DMS 273 treated with DMSO at 0.1 percent for 48 hours (cell line): ENCODE results near the gene RSPO3.
"Not testable (repeated sequence)": the region's sequence is repeated elsewhere in the genome, so short reads cannot be mapped to it uniquely, and the experiment has no call there.

Experiments used
- DNase-seq: peaks from one replicate; lab custom pipeline; 2025; lab: John Stamatoyannopoulos, UW

Gene RSPO3

GRCh38 chr6:127205036-127205435 lies 86.6 kb downstream of the RSPO3 start:
- no peak for DNase-seq

DNA sequence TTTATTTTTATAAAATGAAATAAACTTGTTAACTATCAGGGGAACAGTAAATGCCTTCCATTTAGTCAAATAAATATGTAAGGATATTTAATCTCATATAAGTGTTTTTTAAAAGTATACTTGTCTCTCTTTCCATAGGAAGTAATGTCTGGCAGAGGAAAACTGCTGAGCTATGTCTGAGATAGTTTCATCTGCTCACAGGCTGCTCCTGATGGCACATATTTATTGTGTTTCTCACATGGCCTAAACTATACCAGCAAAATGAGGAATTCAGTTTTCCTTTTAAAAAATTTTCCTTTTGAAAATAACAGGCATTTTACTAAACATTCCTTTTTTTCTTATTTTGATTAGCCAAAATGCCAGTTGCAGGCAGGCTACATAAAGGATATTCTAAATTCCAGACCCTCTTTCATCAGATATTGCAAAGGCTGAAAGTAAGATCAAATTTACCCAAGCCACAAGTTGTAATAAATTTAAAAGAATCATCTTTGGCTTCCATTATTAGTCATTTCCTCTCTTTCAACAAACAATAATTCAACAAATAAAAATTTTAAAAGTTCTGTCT lies 88.1 kb downstream of the RSPO3 start:
- DNase-seq = no peak

DNA sequence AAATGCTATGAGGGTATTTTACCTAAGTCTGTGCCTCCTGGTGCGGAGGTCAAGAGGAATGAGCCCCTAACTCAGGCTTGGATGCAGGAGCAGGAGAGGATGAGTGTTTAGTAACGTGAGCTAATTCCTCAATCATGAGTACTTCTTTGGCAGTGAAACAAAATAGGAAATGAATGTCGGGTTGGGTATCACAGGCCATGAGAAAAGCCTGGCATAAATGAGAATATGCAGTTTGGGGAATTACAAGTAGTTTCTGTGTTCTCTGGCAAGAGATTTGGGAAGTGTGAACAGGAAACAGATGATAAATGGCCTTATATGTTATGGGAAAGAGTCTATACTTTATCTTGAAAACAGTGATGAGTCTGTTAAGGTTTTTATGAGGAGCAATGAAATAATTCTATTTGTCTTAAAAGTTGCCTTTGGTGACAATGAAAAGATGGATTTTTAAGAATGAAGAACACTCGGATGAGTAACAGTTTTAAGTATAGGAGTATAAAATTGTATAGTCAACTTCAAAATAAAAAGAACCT lies 89.2 kb downstream of the RSPO3 start:
- no peak for DNase-seq

DNA sequence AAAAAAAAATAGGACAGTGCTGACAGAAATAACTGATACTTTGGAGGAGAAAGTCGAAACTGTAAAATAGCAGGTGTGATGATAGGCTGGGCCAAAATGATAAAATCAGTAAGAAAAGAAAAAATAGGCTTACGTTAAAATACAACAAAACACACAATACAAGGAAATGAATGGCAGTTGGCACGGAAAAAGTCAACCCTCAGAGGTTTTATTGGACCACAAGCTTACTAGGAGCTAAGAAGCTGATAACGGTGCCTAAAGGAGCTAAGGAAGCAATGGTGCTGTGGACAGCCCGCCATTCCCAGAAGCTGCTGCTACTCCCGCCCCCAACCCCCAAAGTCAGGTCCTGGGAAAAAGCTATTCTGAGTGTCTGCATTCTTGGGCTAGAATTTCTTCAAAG lies 92.3 kb downstream of the RSPO3 start:
- no peak for DNase-seq

- no peak for DNase-seq
These were observed 93.9 kb downstream of the RSPO3 start for GRCh38 chr6:127212376-127212775.

DNA sequence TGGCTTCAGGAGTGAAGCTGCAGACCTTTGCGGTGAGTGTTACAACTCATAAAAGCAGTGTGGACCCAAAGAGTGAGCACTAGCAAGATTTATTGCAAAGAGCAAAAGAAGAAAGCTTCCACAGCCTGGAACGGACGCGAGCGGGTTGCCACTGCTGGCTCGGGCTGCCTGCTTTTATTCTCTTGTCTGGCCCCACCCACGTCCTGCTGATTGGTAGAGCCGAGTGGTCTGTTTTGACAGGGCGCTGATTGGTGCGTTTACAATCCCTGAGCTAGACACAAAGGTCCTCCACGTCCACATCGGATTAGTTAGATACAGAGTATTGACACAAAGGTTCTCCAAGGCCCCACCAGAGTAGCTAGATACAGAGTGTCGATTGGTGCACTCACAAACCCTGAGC lies 95.6 kb downstream of the RSPO3 start:
- DNase-seq = not testable (repeated sequence)

DNA sequence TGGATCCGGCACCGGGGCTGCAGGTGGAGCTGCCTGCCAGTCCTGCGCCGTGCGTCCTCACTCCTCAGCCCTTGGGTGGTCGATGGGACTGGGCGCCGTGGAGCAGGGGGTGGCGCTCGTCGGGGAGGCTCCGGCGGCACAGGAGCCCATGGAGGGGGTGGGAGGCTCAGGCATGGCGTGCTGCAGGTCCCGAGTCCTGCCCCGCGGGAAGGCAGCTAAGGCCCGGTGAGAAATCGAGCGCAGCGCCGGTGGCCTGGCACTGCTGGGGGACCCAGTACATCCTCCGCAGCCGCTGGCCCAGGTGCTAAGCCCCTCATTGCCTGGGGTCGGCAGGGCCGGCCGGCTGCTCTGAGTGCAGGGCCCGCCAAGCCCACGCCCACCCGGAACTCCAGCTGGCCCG lies 96.1 kb downstream of the RSPO3 start:
- DNase-seq = not testable (repeated sequence)

DNA sequence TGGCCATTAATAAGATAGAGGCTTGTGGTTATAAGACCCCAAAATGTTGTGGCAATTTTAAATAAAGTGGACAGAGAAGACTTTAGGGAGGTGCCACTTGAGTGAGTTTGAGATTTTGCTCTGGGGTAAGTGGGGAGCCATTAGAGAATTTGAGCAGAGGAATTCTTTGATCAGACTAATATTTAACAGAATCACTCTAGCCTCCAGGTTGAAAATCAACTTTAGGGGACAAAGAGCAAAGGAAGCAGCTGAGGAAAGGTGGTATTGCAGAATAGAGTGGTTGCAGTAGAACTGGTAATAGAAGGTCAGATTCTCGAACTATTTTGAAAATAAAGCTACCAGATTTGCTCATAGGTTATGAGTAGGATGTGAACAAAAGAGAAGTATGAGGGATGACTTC lies 97.5 kb downstream of the RSPO3 start:
- no peak for DNase-seq

DNA sequence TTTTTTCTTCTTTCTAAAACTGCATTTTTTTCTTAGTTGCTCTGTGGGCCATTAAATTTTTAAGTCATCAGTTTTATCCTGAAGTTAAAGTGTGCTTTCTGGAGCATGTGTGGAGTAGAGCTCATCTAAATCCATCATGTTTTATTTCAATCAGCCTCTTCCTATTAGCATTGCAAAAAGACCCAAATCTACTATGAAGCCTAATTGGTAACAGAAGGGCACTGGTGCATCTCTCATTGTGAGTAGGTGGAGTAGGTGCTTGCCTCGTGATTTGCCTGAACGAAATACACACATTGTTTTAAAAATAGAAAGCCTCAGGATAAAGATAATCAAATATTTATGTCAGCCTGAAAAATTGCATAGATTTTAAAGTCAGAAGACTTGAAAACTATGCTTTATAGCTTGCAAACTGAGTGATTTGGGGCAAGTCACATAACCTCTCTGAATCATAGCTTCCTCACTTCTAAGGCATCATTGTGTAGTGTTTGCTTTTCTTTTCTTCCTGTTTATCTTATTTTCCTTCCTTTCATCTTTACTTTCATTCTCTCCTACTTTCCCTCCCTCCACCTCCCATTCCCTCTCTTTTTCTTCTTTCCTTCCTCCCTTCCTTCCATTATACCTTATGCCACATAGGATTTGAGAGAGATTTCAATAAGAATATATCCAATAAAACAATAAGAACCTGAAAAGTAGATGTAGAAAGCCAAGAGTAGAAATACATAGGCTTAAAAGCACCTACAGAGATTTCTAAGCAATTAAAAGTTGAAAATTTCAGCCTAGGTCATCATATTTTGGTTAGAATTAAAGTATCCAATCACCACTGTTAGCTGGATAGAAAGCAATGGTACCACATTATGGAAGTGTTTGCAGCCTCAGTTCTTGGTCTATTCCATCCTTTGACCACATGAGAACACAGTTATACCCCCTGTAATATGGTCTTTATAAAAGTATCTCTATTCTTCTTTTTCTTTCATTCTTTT lies 98.6 kb downstream of the RSPO3 start:
- no peak for DNase-seq

- no peak for DNase-seq
These were observed 101.4 kb downstream of the RSPO3 start for GRCh38 chr6:127219869-127220268.

DNA sequence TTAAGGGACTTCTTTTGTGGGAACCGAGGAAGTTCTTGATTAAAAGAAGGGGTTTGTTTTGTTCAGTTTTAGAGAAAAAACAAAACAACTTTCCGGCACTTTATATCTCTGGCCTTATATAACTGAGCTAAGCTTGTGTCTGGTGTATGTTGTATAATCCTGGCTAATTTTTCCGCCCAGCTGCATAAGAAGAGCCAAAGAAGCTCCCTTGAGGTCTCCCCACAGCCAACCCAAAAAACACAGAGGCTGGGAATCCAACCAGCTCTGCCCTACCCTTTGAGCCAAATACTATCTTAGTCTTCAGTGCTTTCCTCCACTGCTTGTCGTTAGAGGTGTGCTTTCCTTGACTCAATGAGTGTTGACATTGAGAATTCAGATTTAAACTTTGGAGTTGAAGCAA lies 102.7 kb downstream of the RSPO3 start:
- no peak for DNase-seq

DNA sequence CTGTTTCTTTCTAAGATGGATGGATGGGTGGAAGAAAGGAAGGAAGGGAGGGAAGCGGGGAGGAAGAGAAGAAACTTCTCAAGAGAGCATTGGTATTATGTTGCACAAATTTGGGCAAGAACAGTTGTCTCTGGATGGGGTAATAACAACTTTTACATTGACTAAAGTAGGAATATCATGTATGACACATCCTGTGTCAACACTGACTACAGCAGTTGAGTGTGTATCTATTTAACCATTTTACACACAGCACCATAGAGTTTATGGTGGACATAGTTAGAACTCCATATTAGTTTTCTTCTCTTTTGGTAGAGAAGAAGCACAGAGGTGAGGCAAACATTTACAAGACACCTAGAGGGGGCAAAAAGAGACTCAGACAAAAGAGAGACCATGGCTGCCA lies 103.9 kb downstream of the RSPO3 start:
- DNase-seq = no peak

GRCh38 chr6:127225497-127225896 lies 107.0 kb downstream of the RSPO3 start:
- DNase-seq = no peak

GRCh38 chr6:127233819-127234218 lies 115.3 kb downstream of the RSPO3 start:
- not testable (repeated sequence) for DNase-seq

DNA sequence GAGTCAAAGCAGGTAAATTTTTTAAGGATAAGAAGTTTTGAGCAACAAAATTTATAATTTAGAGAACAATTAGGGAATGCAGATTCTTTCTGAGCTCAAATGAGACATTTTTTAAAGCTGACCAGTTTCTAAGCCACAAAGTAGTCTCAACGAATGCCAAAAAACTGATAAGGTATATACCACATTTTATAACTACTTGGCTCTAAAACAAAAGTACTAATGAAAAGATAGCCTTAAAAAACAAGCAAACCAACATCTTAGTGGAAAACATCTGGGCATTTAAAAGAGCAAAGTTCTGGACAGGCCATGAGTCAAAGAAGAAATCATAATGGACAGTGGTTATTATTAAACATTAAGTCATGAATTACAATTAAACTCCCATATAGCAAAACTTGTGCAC lies 125.0 kb downstream of the RSPO3 start:
- no peak for DNase-seq
